Right ventricle myocardium superior (tissue), 1 donor: ENCODE results near the gene STEAP3. TPM values are rescaled to one million over a fixed set of nuclear protein-coding genes. Genes with fewer than 3 reads are reported as not detected.

Experiments used
- ATAC-seq: fragments of 200-7000 bp; cut with Tn5 transposase; one replicate; pipeline ENCODE4 v1.9.1; 2020; ENCODE audit warnings: mild to moderate bottlenecking; ENCODE audit not compliant: poor library complexity
- DNase-seq: peaks from one replicate; pipeline ENCODE4 v3.0.0-alpha.2; 2020
- intact Hi-C: fragments of 100-400 bp; cut with DNase I; formaldehyde crosslinking; loops from one replicate; pipeline ENCODE4 v1.11.2; 2022
- long read RNA-seq: library from polyadenylated mRNA; unstranded; transcript quantifications from one replicate; pipeline ENCODE4 v2.0.0, GENCODE V29; 2021
- total RNA-seq: library from RNA; stranded (reverse); fragmentation: NEBNext Ultra II Directional; extraction: Animal tissue kit (Norgen Biotek cat#: 25700); gene quantifications from one replicate; pipeline ENCODE4 v1.2.1, GENCODE V29; 2021
- donor health status: DM: no; HTN: yes; CAD: no; lungs with severe emphysema.

The STEAP3 gene
- 10.8 TPM for total RNA-seq
- long read RNA-seq, full-length matches to known transcripts: 26 of 46 reads
- long read RNA-seq, partial matches to known transcripts: 16 of 46 reads
- long read RNA-seq, other reads (novel, unspliced or antisense): 4 of 46 reads

DNA sequence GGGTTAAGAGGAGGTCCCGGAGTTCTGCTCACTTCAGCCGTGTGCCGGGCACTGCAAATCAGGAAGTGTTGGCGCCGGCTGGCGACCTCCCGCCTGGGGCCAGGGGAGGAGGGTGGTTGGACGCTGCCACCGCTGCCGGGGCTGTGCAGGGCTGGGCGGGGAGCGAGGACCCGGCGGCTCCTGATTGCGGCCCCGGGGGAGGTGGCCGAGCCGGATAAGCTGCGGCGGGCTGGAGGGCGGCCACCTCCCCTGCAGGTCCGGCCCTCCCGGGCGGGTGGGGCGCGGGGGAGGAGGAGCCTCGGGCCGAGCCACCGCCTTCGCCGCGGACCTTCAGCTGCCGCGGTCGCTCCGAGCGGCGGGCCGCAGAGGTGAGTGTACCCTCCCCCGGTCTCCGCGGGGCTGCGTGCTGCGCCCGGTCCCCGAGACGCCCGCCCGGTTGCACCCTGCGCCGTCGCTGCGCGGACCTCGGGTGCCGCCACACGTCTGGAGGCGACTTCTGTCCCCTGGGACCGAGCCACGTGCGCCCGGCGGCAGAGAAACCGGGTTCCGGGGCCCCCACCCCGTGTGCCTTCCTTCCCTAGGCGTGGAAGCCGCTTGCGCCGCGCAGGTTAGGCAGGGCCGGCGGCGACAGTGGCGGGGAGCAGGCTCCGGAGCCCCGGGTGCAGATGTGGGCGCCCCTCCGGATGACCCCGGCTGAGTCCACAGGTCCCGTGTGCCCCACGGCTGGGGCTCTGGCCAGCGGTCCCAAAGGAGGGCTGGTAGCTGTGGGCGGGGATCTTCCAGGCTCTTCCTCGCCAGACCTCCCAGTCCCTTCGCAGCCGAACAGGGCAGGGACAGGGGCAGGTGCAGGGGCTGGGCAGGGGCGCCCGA is at the start of gene STEAP3:
STEAP3 (plus strand) TSS at position 314 of the 870 bp plus-strand sequence. CDS start 7,179 bp downstream, outside the sequence.
- DNase-seq (peak; percentile 86), ATAC-seq (peak; percentile 93)
- intact Hi-C loops: no loop called here

GRCh38 chr2:119174216-119174992 is 49.2 kb upstream of the STEAP3 start:
- DNase-seq (peak; percentile 56), ATAC-seq (peak; percentile 48)
- intact Hi-C loops: no loop called here

- ATAC-seq (no peak), DNase-seq (no peak)
- intact Hi-C loops: no loop called here
Observed at GRCh38 chr2:119174993-119175347, 48.7 kb upstream of the STEAP3 start.

GRCh38 chr2:119175517-119175916 is 48.1 kb upstream of the STEAP3 start:
- no peak for ATAC-seq
- DNase-seq: no peak
- intact Hi-C loops: no loop called here

DNA sequence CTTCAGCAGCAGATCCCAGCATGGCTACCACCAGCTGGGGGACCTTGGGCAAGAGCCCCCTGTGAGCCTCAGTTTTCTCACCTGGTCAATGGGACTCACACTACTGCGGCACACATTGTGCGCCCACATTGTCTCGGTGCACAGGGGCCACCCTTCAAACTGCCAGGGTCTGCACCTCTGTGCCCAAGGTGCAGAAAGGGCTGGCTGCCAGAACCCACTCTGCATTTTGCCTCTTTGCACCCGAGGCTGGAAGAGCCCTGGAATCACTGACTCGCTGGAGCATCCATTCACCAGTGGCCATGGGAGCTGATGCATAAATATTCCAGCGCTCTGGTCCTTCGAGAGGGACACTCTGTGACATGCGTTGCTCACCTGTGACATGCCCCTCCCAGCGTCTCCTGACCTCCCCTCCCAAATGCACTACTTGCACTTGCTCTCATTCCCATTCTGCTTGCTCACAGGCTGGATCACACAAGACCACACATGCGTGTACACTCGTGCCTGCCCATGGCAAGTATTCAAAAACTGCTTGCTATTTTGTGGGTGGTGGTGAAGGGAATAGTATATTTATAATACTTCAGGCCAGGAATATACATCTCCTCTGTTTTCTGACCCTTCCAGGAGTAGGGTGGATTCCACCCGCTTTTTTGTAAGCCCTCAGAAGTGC is 46.3 kb upstream of the STEAP3 start:
- ATAC-seq: no peak
- intact Hi-C loops: no loop called here

GRCh38 chr2:119177838-119178190 is 45.8 kb upstream of the STEAP3 start:
- intact Hi-C loops: no loop called here
- no peak for ATAC-seq
- DNase-seq: no peak

More for the DNA sequence above, 46.3 kb upstream of the STEAP3 start:
- no peak for DNase-seq

GRCh38 chr2:119178776-119179175 is 44.9 kb upstream of the STEAP3 start:
- ATAC-seq: no peak
- no peak for DNase-seq
- intact Hi-C loops: no loop called here

DNA sequence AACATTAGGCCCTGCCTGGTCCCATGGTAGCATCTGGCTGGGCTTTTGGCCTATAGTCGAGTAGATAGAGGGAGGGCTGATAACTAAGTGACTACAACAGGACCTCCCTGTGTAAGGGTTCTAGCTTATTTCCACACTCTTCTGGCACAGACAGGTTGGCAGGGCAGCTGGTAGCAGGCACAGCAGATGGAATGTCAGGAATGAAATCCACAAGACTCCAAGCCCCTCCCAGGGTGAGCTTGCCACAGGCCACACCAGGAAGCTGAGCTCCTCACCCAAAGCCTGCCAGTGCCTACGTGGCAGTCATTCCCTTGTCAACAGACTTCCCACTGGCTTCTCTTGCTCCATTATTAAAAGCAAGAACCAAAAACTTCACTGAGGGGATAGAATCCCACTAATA is 44.4 kb upstream of the STEAP3 start:
- DNase-seq (no peak), ATAC-seq (peak; percentile 53)
- intact Hi-C loops: no loop called here

DNA sequence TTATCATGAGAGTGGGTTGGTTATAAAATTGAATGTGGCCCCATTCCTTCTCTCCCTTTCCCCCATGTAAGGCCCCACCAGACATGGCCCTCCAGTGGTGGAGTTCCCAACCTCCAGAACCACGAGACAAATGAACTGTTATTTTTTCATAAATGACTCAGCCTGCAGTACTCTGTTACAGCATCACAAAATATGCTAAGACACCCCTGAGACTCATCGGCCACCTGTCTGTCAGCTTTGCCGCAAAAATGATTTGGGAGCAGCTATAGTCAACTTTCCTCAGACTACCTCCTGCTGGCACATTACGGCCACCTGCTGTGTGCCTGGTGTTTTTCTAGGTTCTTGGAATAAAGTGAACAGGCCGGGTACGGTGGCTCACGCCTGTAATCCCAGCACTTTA is 43.6 kb upstream of the STEAP3 start:
- no peak for DNase-seq
- ATAC-seq: no peak
- intact Hi-C loops: no loop called here

DNA sequence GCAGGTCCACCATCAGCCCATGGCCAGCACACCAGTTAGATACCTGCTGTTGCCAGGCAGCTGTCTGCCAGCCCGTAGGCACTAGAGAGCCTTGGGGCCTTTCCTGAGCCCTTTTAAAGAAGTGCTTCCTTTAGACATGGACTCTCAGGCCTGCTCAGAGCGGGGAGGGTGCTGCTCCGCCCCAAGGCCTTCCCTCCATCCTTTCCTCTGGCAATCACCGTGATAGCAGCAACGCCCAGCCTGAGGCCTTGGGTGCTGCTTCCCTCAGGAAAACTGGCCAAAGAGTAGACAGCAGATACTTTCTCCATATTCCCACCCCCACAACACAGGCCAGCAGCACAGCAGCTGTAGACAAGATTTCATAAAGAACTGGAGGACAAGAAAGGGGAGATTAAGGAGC is 42.7 kb upstream of the STEAP3 start:
- DNase-seq: no peak
- intact Hi-C loops: no loop called here
- no peak for ATAC-seq

- ATAC-seq: no peak
- intact Hi-C loops: no loop called here
- no peak for DNase-seq
Observed at GRCh38 chr2:119181391-119181790, 42.2 kb upstream of the STEAP3 start.

DNA sequence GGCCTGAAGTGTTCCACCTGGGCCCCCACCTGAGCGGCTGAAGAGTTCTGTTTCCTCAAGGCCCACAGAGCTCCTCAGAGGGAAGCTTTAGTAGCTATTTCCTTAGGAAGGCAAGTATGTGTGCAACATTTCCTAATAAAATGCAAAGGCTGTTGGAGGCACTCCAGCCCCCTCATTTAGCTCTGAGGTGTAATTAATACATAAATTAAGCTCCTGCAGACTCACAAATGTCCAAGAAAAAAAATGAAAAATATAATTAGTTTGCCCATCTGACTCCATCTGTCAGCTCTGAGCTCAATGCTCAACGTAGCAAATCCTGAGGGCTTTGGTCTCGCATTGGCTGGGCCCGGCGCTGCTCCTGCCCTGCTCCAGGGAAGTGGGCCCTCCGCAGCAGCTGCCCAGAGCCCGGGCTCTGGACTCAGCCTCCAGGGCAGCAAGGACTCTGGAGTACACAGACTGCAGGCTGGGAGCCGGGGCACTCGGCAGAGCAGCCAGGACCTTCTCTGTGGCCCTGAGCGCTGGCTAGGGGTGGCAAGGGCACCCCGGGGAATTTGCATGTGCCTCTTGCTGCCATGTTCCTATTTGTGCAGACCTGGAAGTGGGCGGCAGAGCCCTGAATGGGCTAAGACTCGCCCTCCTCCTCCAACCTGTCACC is 41.7 kb upstream of the STEAP3 start:
- intact Hi-C loops: no loop called here
- DNase-seq: no peak
- ATAC-seq: no peak

DNA sequence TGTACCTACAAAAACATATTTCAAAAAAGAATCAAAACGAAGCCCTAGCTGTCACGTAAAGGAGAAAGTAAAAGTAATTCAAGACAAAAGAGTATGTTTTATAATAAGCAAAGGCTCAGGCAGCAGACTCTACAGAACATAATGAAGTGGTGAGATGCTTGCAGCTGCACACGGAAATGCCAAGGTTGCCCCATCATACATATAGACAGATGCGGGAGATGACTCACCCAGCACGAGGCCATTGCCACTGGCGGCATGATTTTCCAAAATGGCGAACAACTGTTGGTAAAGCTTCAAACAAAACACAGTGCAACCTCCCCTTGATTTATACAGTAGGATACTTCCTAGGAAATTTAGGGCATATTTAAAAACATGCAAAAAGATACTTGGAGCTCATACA is 39.1 kb upstream of the STEAP3 start:
- ATAC-seq: no peak
- intact Hi-C loops: no loop called here

GRCh38 chr2:119190321-119191111 is 33.1 kb upstream of the STEAP3 start:
- no peak for DNase-seq
- ATAC-seq: no peak
- intact Hi-C loops: no loop called here

More for the DNA sequence above, 39.1 kb upstream of the STEAP3 start:
- DNase-seq: no peak

- DNase-seq: no peak
- intact Hi-C loops: no loop called here
- no peak for ATAC-seq
Observed at GRCh38 chr2:119192893-119193292, 30.7 kb upstream of the STEAP3 start.

- ATAC-seq: no peak
- no peak for DNase-seq
- intact Hi-C loops: no loop called here
Observed at GRCh38 chr2:119195001-119195400, 28.6 kb upstream of the STEAP3 start.

- intact Hi-C loops: no loop called here
- DNase-seq (no peak), ATAC-seq (no peak)
Observed at GRCh38 chr2:119195887-119196286, 27.7 kb upstream of the STEAP3 start.
